HG02759 (cell line): ENCODE results near the gene ASIC4.

Source experiments
- ATAC-seq: cut with Tn5 transposase; IDR thresholded peaks from one replicate; pipeline ENCODE4 v1.9.1; 2021; ENCODE audit warnings: mild to moderate bottlenecking, moderate library complexity; ENCODE audit not compliant: unreplicated experiment

The ASIC4 gene

DNA sequence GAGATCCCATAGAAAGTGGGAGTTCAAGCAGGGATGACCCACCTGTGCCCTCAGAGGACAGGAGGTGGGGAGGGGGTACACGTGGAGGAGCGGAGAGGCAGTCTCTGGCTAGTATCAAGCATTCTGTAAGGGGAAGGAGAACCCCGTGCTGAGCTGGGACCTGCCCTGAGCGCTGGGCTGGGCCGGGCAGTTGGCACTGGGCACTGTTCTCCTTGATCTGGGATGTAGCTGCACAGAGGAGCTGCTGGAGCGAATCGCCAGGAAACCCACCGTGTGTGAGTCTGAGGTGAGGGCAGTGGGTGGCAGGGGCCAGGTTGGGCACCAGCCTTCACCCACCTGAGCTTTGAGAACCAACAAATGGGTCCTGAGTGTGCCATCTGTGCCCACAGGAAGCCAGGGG lies 35.4 kb upstream of the ASIC4 start:
- ATAC-seq = no peak

DNA sequence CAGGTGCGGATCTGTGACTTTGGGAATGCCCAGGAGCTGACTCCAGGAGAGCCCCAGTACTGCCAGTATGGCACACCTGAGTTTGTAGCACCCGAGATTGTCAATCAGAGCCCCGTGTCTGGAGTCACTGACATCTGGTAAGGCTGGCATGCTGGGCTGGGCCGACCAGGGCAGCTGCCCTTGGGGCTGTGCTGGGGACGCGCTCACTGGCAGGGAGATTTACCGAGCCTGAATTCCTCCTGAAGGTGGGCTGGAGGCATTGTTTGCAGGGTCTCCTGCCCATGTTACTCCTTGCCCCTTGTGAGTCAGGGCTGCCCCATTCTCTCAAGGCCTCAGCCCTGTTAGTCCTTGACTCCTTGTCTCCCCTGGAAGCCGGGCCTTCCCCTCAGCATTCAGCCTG lies 34.3 kb upstream of the ASIC4 start:
- no peak for ATAC-seq

DNA sequence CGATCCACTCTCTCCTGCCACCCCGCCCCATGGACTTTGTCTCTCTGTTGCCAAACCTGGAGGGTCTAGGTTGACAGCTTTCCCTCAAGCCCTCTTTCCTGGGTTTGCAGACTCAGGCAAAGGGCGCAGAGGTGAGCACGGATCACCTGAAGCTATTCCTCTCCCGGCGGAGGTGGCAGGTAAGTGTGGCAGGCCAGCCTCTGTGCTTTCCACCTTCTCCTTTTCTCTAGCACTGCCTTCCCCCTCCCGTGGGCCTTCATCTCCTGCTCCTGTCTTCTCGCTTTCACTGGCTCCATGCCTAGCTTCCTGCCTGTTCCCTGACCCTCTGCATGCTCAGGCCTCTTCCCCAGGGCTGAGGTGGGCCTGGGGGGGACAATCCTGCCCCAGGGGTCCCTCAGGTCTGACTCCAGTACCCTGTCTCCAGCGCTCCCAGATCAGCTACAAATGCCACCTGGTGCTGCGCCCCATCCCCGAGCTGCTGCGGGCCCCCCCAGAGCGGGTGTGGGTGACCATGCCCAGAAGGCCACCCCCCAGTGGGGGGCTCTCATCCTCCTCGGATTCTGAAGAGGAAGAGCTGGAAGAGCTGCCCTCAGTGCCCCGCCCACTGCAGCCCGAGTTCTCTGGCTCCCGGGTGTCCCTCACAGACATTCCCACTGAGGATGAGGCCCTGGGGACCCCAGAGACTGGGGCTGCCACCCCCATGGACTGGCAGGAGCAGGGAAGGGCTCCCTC lies 31.4 kb upstream of the ASIC4 start:
- no peak for ATAC-seq

DNA sequence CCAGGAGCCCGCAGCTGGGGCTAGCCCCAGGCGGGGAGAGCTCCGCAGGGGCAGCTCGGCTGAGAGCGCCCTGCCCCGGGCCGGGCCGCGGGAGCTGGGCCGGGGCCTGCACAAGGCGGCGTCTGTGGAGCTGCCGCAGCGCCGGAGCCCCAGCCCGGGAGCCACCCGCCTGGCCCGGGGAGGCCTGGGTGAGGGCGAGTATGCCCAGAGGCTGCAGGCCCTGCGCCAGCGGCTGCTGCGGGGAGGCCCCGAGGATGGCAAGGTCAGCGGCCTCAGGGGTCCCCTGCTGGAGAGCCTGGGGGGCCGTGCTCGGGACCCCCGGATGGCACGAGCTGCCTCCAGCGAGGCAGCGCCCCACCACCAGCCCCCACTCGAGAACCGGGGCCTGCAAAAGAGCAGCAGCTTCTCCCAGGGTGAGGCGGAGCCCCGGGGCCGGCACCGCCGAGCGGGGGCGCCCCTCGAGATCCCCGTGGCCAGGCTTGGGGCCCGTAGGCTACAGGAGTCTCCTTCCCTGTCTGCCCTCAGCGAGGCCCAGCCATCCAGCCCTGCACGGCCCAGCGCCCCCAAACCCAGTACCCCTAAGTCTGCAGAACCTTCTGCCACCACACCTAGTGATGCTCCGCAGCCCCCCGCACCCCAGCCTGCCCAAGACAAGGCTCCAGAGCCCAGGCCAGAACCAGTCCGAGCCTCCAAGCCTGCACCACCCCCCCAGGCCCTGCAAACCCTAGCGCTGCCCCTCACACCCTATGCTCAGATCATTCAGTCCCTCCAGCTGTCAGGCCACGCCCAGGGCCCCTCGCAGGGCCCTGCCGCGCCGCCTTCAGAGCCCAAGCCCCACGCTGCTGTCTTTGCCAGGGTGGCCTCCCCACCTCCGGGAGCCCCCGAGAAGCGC lies 30.6 kb upstream of the ASIC4 start:
- ATAC-seq = no peak

DNA sequence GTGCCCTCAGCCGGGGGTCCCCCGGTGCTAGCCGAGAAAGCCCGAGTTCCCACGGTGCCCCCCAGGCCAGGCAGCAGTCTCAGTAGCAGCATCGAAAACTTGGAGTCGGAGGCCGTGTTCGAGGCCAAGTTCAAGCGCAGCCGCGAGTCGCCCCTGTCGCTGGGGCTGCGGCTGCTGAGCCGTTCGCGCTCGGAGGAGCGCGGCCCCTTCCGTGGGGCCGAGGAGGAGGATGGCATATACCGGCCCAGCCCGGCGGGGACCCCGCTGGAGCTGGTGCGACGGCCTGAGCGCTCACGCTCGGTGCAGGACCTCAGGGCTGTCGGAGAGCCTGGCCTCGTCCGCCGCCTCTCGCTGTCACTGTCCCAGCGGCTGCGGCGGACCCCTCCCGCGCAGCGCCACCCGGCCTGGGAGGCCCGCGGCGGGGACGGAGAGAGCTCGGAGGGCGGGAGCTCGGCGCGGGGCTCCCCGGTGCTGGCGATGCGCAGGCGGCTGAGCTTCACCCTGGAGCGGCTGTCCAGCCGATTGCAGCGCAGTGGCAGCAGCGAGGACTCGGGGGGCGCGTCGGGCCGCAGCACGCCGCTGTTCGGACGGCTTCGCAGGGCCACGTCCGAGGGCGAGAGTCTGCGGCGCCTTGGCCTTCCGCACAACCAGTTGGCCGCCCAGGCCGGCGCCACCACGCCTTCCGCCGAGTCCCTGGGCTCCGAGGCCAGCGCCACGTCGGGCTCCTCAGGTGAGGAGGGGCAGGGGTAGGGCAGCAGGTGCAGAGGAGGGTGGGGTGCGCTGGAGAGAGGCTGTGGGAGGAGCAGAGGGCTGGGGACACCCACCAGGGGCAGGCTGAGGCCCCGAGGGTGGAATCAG lies 29.7 kb upstream of the ASIC4 start:
- no peak for ATAC-seq

DNA sequence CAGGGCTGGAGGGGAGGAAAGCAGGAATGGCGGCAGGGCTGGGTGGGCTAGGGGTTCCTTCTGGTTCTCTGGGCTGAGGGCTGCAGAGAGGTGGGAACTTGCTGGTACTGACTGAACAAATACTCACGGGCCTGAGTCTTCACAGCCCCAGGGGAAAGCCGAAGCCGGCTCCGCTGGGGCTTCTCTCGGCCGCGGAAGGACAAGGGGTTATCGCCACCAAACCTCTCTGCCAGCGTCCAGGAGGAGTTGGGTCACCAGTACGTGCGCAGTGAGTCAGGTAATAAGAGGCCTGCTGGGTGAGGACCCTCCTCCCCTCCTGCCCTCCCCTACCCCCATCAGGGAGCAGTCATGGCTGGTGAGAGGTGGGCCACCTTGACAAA lies 29.1 kb upstream of the ASIC4 start:
- ATAC-seq = no peak

DNA sequence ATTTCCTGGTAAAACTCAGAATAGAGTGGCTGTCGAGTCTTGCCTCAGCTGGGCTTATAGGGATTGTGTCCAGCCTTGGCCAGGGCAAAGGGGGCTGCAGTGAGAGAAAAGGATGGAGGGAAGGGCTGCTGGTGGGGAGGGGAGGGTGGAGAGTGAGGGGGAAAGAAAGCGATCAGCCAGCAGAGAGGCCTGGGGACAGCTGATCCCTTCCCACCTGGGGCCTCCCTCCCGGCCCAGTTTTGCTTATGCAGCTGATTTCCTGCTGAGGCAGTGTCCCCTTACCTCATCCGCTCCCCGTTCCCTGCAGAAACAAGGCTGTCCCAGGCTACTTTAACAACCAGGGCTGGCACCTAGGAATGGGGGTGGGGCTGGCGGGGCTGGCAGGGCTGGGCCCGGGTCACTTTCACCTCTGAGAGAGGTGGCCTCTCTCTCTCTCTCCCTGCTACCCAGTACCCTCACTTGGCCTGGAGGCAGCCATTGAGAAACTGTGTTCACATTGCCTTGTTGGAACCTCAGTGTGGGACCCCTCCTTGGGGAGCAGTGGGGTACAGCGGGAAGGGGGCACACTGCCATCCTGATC lies 27.8 kb upstream of the ASIC4 start:
- no peak for ATAC-seq

DNA sequence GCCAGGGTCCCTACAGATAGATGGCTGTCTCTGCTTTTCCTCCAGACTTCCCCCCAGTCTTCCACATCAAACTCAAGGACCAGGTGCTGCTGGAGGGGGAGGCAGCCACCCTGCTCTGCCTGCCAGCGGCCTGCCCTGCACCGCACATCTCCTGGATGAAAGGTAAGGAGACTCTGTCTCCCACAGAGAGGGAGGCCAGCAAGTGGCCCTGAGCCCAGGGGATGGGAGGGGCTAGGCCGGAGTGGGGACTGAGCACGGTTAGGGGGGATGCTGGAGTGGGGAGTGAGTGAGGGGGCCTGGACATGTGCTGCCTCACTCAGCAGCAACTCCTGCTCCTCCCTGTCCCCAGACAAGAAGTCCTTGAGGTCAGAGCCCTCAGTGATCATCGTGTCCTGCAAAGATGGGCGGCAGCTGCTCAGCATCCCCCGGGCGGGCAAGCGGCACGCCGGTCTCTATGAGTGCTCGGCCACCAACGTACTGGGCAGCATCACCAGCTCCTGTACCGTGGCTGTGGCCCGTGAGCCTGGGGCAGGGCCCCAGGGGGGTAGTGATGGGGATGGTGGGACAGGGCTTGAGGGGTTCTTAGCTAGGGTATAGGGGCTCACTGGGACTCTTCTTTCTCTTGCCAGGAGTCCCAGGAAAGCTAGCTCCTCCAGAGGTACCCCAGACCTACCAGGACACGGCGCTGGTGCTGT lies 26.0 kb upstream of the ASIC4 start:
- no peak for ATAC-seq

DNA sequence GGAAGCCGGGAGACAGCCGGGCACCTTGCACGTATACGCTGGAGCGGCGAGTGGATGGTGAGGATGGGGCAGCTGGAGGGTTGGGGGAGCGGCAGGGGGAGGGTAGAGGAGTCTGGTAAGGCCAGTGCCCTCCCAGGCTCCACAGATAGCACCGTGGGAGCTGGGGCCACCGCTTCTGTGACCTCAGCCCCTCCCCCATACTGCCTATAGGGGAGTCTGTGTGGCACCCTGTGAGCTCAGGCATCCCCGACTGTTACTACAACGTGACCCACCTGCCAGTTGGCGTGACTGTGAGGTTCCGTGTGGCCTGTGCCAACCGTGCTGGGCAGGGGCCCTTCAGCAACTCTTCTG lies 25.5 kb upstream of the ASIC4 start:
- no peak for ATAC-seq

DNA sequence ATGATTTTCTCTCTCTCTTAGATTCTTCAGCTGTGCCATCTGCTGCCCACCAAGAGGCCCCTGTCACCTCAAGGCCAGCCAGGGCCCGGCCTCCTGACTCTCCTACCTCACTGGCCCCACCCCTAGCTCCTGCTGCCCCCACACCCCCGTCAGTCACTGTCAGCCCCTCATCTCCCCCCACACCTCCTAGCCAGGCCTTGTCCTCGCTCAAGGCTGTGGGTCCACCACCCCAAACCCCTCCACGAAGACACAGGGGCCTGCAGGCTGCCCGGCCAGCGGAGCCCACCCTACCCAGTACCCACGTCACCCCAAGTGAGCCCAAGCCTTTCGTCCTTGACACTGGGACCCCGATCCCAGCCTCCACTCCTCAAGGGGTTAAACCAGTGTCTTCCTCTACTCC lies 25.0 kb upstream of the ASIC4 start:
- no peak for ATAC-seq

DNA sequence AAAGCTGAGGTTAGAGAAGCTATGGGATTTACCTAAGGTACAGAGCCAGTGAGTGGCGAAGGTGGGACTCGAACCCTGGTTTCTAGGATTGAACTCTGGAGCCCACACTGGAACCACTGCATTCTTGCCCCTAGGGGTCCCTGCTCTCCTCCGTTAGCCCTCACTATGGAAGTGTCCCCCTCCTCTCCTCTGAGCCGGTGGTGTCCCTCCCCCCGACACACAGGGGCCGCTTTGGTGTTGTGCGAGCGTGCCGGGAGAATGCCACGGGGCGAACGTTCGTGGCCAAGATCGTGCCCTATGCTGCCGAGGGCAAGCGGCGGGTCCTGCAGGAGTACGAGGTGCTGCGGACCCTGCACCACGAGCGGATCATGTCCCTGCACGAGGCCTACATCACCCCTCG lies 24.1 kb upstream of the ASIC4 start:
- ATAC-seq = no peak

DNA sequence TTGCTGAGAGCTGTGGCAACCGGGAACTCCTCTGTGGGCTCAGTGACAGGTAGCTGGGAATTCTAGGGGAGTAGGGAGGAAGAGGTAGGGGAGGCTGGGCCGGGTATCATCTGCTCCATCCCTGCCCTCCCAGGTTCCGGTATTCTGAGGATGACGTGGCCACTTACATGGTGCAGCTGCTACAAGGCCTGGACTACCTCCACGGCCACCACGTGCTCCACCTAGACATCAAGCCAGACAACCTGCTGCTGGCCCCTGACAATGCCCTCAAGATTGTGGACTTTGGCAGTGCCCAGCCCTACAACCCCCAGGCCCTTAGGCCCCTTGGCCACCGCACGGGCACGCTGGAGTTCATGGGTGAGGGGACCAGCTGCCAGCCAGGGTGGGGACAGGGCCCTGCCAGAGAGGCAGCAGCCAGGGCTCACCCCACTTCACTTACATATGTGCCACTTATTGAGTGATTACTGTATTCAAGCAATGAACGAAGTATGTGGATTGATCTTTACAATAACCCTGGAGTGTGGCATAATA lies 23.6 kb upstream of the ASIC4 start:
- no peak for ATAC-seq

DNA sequence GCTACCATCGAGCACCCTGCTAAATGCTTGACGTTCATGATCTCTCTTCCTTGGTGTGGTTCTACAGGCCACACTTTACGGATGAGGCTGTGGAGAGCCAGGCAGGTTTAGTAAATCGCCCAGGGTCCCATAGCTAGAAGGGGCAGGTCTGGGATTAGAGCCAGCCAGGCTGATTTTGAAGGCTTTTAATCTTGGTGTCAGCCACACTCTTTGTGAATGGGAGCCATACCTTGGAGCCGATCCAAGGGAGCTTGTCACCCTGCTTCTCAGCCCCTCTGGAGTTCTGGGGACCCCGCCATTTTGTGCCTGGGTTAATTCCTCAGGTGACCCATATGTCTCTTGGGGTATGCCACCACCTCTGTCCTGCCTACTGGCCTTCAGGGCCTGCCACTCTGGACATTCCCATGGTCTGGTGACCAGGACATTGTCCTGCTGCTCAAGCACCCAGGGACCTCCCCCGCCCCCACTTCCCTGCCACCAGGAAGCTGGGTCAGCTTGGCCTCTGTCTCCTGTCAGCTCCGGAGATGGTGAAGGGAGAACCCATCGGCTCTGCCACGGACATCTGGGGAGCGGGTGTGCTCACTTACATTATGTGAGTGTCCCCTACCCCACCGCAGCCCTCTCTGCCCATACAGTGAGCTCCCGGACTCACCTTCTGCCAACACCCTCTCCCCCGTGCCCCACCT lies 22.9 kb upstream of the ASIC4 start:
- no peak for ATAC-seq

DNA sequence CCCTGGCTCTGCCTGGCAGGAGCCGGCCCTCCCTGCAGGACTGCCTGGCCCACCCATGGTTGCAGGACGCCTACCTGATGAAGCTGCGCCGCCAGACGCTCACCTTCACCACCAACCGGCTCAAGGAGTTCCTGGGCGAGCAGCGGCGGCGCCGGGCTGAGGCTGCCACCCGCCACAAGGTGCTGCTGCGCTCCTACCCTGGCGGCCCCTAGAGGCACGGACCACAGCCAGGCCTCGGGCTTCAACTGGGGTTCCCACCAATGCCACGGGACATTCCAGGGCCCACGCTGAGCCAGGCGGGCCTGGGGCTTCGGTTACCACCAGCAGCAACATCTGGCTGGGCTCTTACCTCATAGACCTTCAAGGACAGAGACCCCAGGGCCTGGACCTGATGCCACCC lies 21.7 kb upstream of the ASIC4 start:
- ATAC-seq = no peak

DNA sequence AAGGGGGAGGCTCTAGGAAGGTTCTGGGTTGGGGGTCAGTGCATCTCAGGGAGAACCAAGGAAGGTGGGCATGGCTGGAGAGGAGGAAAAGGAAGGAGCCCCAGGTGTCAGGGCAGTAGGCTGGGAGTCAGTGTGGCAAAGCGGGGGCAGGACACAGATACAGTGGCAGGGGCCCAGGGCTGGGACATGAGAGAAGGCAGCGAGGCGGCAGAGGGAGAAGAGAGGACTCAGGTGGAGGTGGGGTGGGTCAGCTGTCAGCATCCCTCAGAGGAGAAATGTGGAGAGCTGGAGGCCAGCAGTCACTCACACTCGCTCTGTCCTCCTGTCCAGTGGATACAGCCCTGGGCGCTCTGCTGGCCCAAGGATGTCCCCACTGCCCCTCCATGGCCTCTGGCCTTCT lies 21.2 kb upstream of the ASIC4 start:
- no peak for ATAC-seq

DNA sequence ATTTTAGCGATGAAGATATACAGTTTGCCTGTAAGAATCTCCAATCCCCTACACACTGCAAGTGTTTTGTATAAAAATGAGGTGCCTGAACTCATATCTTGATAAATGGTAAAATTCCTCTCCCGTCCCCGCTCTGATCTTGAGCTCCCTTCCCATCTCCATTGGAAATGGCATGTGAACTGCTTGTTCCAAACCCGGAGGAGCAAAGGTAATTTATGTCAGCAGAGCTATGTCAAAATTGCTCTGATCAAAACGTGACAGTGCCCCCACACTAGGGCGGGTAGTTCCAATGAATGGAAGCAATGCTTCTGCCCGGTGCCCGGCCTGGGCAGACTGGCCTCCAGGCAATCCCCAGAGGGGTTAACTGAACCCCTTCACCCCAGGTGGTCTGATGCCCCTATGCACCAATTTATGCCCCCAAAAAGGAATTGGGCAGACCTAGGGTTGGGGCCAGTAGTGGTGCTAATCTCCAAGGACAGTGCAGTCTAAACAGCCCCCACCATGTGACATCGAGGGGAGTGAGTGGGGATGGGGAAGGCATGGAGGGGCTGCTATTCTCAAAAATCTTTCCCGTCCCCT lies 19.2 kb upstream of the ASIC4 start:
- ATAC-seq = no peak

DNA sequence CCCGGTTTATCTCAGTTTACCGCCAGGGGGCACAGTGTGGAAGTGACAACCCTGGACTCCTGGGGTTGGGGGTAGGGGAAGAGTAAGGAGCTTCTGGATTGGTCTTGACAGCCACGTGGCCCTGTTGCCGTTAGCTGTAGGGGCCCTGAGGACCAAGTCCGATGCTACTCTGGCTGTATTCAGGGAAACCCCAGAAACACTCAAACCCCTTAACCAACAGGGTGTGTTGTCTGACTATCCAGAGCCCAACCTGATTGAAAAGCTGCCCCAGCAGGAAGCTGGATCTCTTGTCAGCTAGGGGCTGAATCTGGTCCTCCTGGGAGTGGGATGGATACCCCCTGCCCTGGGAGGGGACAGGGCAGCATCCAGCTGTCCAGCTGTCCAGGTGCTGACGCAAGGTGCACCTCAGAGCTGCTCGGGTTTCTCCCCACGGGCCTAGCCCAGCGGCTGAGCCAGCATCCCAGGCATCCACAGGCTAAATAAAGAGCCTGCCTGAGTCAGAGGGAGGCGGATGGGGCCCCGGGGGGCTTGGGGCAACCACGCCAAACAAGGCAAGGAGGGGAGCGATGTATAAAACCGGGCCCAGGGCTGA lies 18.7 kb upstream of the ASIC4 start:
- no peak for ATAC-seq

DNA sequence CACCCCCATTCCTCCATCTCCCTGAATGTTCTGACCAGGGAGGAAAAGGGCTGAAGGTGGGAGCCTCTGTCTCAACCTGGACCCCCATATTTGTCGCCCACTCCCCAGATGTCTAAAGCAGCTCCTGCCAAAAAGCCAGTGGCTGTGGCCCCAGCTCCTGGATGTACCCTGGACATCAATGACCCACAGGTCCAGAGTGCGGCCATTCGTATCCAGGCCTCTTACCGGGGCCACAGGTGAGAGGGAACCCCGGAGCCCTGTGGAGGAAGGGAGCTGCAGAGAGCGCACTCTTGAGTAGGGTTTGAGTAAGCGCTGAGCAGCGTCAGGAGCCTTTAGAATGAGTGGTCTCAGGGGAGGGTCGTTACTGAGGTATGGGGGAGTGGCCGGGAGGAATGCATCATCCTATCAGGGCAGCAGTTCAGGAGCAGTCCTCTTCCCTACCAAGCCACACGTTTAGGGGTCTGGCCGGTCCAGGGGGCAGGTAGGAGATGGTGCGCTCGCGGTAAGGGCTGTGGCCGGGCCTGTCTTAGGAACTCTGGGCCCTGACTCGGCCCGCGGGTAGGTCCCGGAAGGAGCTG lies 17.9 kb upstream of the ASIC4 start:
- ATAC-seq = no peak
